Neural cell (in vitro differentiated cells): Measurements from ENCODE around the gene PRKAR1A. TPM values are rescaled to one million over a fixed set of nuclear protein-coding genes. Genes with fewer than 3 reads are reported as not detected.

Experiments
- H2AFZ ChIP-seq: fragments of 200-600, 300-800 bp; sonication (generic), shearing (Covaris generic); 2 replicates; pipeline ENCODE4 v1.6.0; 2014; ENCODE audit warnings: low read depth, mild to moderate bottlenecking, antibody characterized with exemption, low read length, moderate library complexity
- H3F3A ChIP-seq: fragments of 200-600 bp; shearing (Covaris generic); 2 replicates; pipeline ENCODE4 v1.6.1; 2016; ENCODE audit warnings: mild to moderate bottlenecking, moderate library complexity, mixed read lengths, antibody characterized with exemption, low read length; ENCODE audit not compliant: insufficient read depth, poor library complexity, severe bottlenecking
- H3K27ac ChIP-seq: fragments of 200-600, 300-800 bp; sonication (generic), shearing (Covaris generic); 2 replicates; pipeline ENCODE4 v1.5.1; 2014; ENCODE audit warnings: mild to moderate bottlenecking, low read length, moderate library complexity
- H3K27me3 ChIP-seq: fragments of 300-800, 200-600 bp; sonication (generic), shearing (Covaris generic); 2 replicates; pipeline ENCODE4 v1.6.0; 2014; ENCODE audit warnings: mild to moderate bottlenecking, low read depth, low read length, moderate library complexity; ENCODE audit not compliant: insufficient read depth
- H3K36me3 ChIP-seq: fragments of 300-800, 200-600 bp; sonication (generic), shearing (Covaris generic); 2 replicates; pipeline ENCODE4 v1.5.1; 2014; ENCODE audit warnings: mild to moderate bottlenecking, antibody characterized with exemption, low read length, moderate library complexity; ENCODE audit not compliant: insufficient read depth
- H3K4me2 ChIP-seq: fragments of 300-800, 200-600 bp; sonication (generic), shearing (Covaris generic); 2 replicates; pipeline ENCODE4 v1.6.0; 2014; ENCODE audit warnings: mild to moderate bottlenecking, low read length
- H3K4me3 ChIP-seq: fragments of 300-800, 200-600 bp; sonication (generic), shearing (Covaris generic); 2 replicates; pipeline ENCODE4 v1.5.1; 2014; ENCODE audit warnings: mild to moderate bottlenecking, low read length, moderate library complexity
- H3K79me2 ChIP-seq: fragments of 200-600 bp; shearing (Covaris generic); replicated peaks from 2 replicates; pipeline ENCODE4 v1.6.0; 2014; ENCODE audit warnings: mild to moderate bottlenecking, low read length, moderate library complexity; ENCODE audit not compliant: insufficient read depth
- H3K9ac ChIP-seq: fragments of 300-800, 200-600 bp; sonication (generic), shearing (Covaris generic); 2 replicates; pipeline ENCODE4 v1.6.1; 2016; ENCODE audit warnings: mild to moderate bottlenecking, low read length, mixed read lengths
- H3K9me2 ChIP-seq: fragments of 200-600 bp; shearing (Covaris generic); 2 replicates; pipeline ENCODE4 v1.6.1; 2016; ENCODE audit warnings: mild to moderate bottlenecking, low read length, mixed read lengths; ENCODE audit not compliant: insufficient read depth
- H3K9me3 ChIP-seq: fragments of 200-600, 300-800 bp; sonication (generic), shearing (Covaris generic); 2 replicates; pipeline ENCODE4 v1.6.1; 2016; ENCODE audit warnings: mild to moderate bottlenecking, mixed run types, low read length, moderate library complexity, mixed read lengths
- H4K20me1 ChIP-seq: fragments of 200-600 bp; shearing (Covaris generic); 2 replicates; pipeline ENCODE4 v1.6.1; 2016; ENCODE audit warnings: mild to moderate bottlenecking, mixed run types; ENCODE audit not compliant: insufficient read depth
- EP300 ChIP-seq: fragments of 450-650 bp; conservative IDR thresholded peaks from 2 replicates; pipeline ENCODE4 v1.6.1; 2014; ENCODE audit warnings: antibody characterized with exemption, mild to moderate bottlenecking, moderate library complexity; ENCODE audit not compliant: poor library complexity, severe bottlenecking
- EZH2 ChIP-seq: fragments of 200-600, 300-800 bp; shearing (Covaris generic), sonication (generic); IDR thresholded peaks from 2 replicates; pipeline ENCODE4 v1.6.1; 2014; ENCODE audit warnings: antibody characterized with exemption, low read length, borderline replicate concordance, mild to moderate bottlenecking; ENCODE audit not compliant: insufficient read depth, poor library complexity, severe bottlenecking
- MXI1 ChIP-seq: fragments of 450-650 bp; conservative IDR thresholded peaks from 2 replicates; pipeline ENCODE4 v1.6.1; 2014; ENCODE audit warnings: antibody characterized with exemption, mild to moderate bottlenecking; ENCODE audit not compliant: poor library complexity, severe bottlenecking
- POLR2AphosphoS5 ChIP-seq: IDR thresholded peaks from 2 replicates; pipeline ENCODE4 v1.6.1; 2012
- RAD21 ChIP-seq: fragments of 450-650 bp; conservative IDR thresholded peaks from 2 replicates; pipeline ENCODE4 v1.6.1; 2014; ENCODE audit warnings: antibody characterized with exemption, mild to moderate bottlenecking, moderate library complexity
- REST ChIP-seq: IDR thresholded peaks from 2 replicates; pipeline ENCODE4 v1.6.1; 2012; ENCODE audit warnings: borderline replicate concordance
- SMC3 ChIP-seq: fragments of 450-650 bp; conservative IDR thresholded peaks from 2 replicates; pipeline ENCODE4 v1.6.1; 2014; ENCODE audit warnings: antibody characterized with exemption, mild to moderate bottlenecking, moderate library complexity; ENCODE audit not compliant: poor library complexity
- TAF1 ChIP-seq: IDR thresholded peaks from 2 replicates; pipeline ENCODE4 v1.6.1; 2012; ENCODE audit warnings: low read depth
- polyA plus RNA-seq: library from polyadenylated mRNA; depleted of rRNA; stranded (reverse); fragments of >200 nt; gene quantifications from 2 replicates; pipeline ENCODE4 v1.2.3, GENCODE V29; 2014
- TF ChIP-seq, protein P1 (sequence below): fragments of 450-650 bp; IDR thresholded peaks from 2 replicates; pipeline ENCODE4 v1.5.1; 2014; ENCODE audit warnings: antibody characterized with exemption, mild to moderate bottlenecking, moderate library complexity; ENCODE audit not compliant: poor library complexity, severe bottlenecking

The PRKAR1A gene
- polyA plus RNA-seq, 1 donor from 2014 or later, result 539 TPM

DNA sequence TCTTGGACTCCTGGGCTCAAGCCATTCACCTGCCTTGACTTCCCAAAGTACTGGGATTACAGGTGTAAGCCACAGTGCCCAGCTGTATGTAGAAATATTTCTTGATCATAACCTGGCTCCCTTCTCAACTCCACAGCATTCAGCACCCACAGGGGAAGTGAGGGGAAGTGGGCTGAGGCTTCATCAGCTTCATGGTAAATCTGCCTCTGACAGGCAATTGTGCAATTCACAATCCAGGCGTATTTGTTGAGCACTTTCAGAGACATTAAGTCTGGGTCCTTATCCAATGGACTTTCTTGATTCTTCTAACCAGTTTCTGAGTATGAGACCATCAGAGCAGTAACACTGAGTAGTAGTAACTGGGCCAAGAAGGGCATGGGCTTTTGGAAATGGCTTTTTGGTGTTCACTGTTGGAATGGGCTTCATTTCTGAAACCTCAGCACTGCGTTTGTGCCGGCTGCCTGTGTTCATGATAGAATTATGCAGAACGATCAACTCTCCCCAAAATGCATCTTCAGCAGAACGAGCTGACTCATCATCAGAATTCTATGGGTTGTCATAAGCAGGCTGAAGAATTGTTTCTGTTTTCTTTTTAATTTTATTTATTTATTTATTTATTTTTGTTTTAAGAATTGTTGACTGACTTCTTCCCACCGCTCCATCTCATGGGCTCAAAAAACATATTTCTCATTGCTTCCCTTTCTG is 60.1 kb downstream of the PRKAR1A start:
- Histone ChIP-seq H3K9ac (no peak overlapping the region), H3K9me2 (no peaks in the 10 kb centered on the region), H3K4me3 (no peak overlapping the region), H2AFZ (no peak overlapping the region), H3K9me3 (no peaks in the 10 kb centered on the region), H3K27me3 (no peaks in the 10 kb centered on the region), H3K79me2 (no peaks in the 10 kb centered on the region), H3K4me2 (no peak overlapping the region), H3F3A (no peaks in the 10 kb centered on the region), H3K36me3 (no peaks in the 10 kb centered on the region), H3K27ac (no peak overlapping the region), H4K20me1 (no peaks in the 10 kb centered on the region)
- TF ChIP-seq EZH2 (no peak), SMC3 (no peak), MXI1 (no peak)

DNA sequence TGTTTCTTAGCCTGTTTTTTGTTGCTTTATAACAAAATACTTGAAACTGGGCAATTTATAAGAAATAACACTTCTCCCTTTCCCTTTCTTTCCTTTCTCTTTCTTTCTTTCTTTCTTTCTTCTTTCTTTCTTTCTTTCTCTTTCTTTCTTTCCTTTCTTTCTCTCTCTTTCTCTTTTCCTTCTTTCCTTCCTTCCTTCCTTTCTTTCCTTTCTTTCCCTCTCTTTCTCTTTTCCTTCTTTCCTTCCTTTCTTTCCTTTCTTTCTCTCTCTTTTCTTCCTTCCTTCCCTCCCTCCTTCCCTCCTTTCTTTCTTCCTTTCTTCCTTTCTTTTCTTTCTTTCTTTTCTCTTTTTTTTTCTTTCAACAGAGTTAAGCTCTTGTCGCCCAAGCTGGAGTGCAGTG is 61.1 kb downstream of the PRKAR1A start:
- no peaks in the 10 kb centered on the region for H3K9me2 ChIP-seq

More for the DNA sequence above, 61.1 kb downstream of the PRKAR1A start:
- Histone ChIP-seq H3K4me3 (no peak overlapping the region), H4K20me1 (no peaks in the 10 kb centered on the region), H3K36me3 (no peaks in the 10 kb centered on the region), H3K4me2 (no peak overlapping the region), H3K27ac (no peak overlapping the region), H3K9ac (no peak overlapping the region), H3K9me3 (no peaks in the 10 kb centered on the region), H3F3A (no peaks in the 10 kb centered on the region), H3K27me3 (no peaks in the 10 kb centered on the region), H3K79me2 (no peaks in the 10 kb centered on the region), H2AFZ (no peak overlapping the region)
- TF ChIP-seq EZH2, result no peak
- TF ChIP-seq EP300, result no peak
- TF ChIP-seq TAF1, result no peak
- no peak for TF ChIP-seq MXI1
- no peak for TF ChIP-seq POLR2AphosphoS5
- no peak for TF ChIP-seq SMC3
- TF ChIP-seq RAD21, result no peak
- TF ChIP-seq, protein P1, sequence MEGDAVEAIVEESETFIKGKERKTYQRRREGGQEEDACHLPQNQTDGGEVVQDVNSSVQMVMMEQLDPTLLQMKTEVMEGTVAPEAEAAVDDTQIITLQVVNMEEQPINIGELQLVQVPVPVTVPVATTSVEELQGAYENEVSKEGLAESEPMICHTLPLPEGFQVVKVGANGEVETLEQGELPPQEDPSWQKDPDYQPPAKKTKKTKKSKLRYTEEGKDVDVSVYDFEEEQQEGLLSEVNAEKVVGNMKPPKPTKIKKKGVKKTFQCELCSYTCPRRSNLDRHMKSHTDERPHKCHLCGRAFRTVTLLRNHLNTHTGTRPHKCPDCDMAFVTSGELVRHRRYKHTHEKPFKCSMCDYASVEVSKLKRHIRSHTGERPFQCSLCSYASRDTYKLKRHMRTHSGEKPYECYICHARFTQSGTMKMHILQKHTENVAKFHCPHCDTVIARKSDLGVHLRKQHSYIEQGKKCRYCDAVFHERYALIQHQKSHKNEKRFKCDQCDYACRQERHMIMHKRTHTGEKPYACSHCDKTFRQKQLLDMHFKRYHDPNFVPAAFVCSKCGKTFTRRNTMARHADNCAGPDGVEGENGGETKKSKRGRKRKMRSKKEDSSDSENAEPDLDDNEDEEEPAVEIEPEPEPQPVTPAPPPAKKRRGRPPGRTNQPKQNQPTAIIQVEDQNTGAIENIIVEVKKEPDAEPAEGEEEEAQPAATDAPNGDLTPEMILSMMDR, result no peak
- no peak for TF ChIP-seq REST
